K562 (cell line): Measurements from ENCODE around the gene EFCAB13. TPM values are rescaled to one million over a fixed set of nuclear protein-coding genes. Genes with fewer than 3 reads are reported as not detected.

Experiments
- ATF1 ChIP-seq, 2 experiments: fragments of 450-650 bp in 1 of 2; IDR thresholded peaks; 2 replicates each; pipeline ENCODE4 v1.6.1; 2016; ENCODE audit warnings: missing compliant biosample characterization in 1 of 2, missing genetic modification characterization in 1 of 2
- BHLHE40 ChIP-seq: IDR thresholded peaks from 2 replicates; pipeline ENCODE4 v1.6.1; 2011; ENCODE audit warnings: low read length, improper control_type of control experiment
- CCNT2 ChIP-seq: IDR thresholded peaks from 2 replicates; pipeline ENCODE4 v1.6.1; 2011; ENCODE audit warnings: borderline replicate concordance, low read depth, mild to moderate bottlenecking, moderate library complexity, mixed read lengths, low read length; ENCODE audit not compliant: insufficient read length; ENCODE audit errors: extremely low read depth
- CREB1 ChIP-seq, 2 experiments: sonication (generic) in 1 of 2; formaldehyde crosslinking in 1 of 2; IDR thresholded peaks; 2 replicates each; pipeline versions ENCODE4 v1.6.1 to v1.8.0; 2012 to 2022; ENCODE audit warnings: inconsistent platforms in 1 of 2, mild to moderate bottlenecking in 1 of 2, missing genetic modification reagents in 1 of 2, moderate library complexity in 1 of 2
- FOXA3 ChIP-seq, 2 experiments: fragments of 450-650 bp in 1 of 2; sonication (generic) in 1 of 2; formaldehyde crosslinking; IDR thresholded peaks in 1 of 2; conservative IDR thresholded peaks in 1 of 2; 2 replicates each; pipeline versions ENCODE4 v1.4.0 to v1.8.0; 2020 to 2022; ENCODE audit warnings: mild to moderate bottlenecking in 2 of 2, missing genetic modification reagents in 1 of 2
- FOXJ3 ChIP-seq: sonication (generic); formaldehyde crosslinking; IDR thresholded peaks from 2 replicates; pipeline ENCODE4 v1.4.0; 2020; ENCODE audit warnings: mild to moderate bottlenecking, missing genetic modification reagents
- FOXM1 ChIP-seq, 2 experiments: fragments of 450-650 bp in 1 of 2; sonication (generic) in 1 of 2; formaldehyde crosslinking in 1 of 2; IDR thresholded peaks; 2 replicates each; pipeline versions ENCODE4 v1.6.1 to v1.9.0; 2017 to 2022; ENCODE audit warnings: low read depth in 2 of 2, mild to moderate bottlenecking in 2 of 2, missing genetic modification reagents in 1 of 2, moderate library complexity in 1 of 2
- HDAC2 ChIP-seq: fragments of 450-650 bp; IDR thresholded peaks from 2 replicates; pipeline ENCODE4 v1.6.1; 2016; ENCODE audit warnings: mild to moderate bottlenecking
- L3MBTL2 ChIP-seq: fragments of 450-650 bp; IDR thresholded peaks from 2 replicates; pipeline ENCODE4 v1.6.1; 2016; ENCODE audit warnings: mild to moderate bottlenecking, moderate library complexity
- MTA3 ChIP-seq: fragments of 450-650 bp; formaldehyde crosslinking; IDR thresholded peaks from 2 replicates; pipeline ENCODE4 v1.6.1; 2017; ENCODE audit warnings: mild to moderate bottlenecking, borderline replicate concordance
- MXI1 ChIP-seq: IDR thresholded peaks from 2 replicates; pipeline ENCODE4 v1.6.1; 2011; ENCODE audit warnings: low read depth, mild to moderate bottlenecking, improper control_type of control experiment, low read length
- SMAD1 ChIP-seq: fragments of 150-350 bp; IDR thresholded peaks from 2 replicates; pipeline ENCODE4 v1.6.1; 2014; ENCODE audit warnings: low read length, low read depth; ENCODE audit not compliant: partially characterized antibody
- SMARCB1 ChIP-seq: IDR thresholded peaks from 2 replicates; pipeline ENCODE4 v1.6.1; 2011; ENCODE audit warnings: improper control_type of control experiment, low read depth; ENCODE audit not compliant: insufficient read length
- STAT5A ChIP-seq: IDR thresholded peaks from 2 replicates; pipeline ENCODE4 v1.6.1; 2012; ENCODE audit warnings: low read length, inconsistent platforms, borderline replicate concordance
- ZKSCAN8 ChIP-seq: fragments of 200-800 bp; sonication (Bioruptor generic); IDR thresholded peaks from 2 replicates; pipeline ENCODE4 v1.6.1; 2016; ENCODE audit warnings: missing genetic modification characterization, missing compliant biosample characterization
- ZSCAN29 ChIP-seq: fragments of 450-650 bp; IDR thresholded peaks from 2 replicates; pipeline ENCODE4 v1.6.1; 2017
- polyA plus RNA-seq, 8 experiments: library from polyadenylated mRNA; depleted of rRNA in 4 of 8; stranded (reverse) in 5 of 8; unstranded in 3 of 8; fragments of >200 nt; fragmentation: Nextera tagmentation in 2 of 8; fragmentation: Illumina TruSeq in 1 of 8; extraction: Ambion mirVana in 2 of 8; extraction: Trizol in 1 of 8; gene quantifications; 2 replicates each; pipeline versions ENCODE4 v1.2.1 to v1.2.3, GENCODE V29; 2011 to 2014; ENCODE audit warnings: inconsistent platforms in 1 of 8, missing spikeins in 1 of 8
- total RNA-seq, 7 experiments: library from RNA; depleted of rRNA in 6 of 7; stranded (reverse); fragments of >200 nt in 6 of 7; fragmentation: Illumina TruSeq in 2 of 7; extraction: Trizol in 2 of 7; gene quantifications; 2 replicates each; pipeline versions ENCODE4 v1.2.1 to v1.2.3, GENCODE V29; 2011 to 2021; ENCODE audit warnings: low replicate concordance in 1 of 7
- TF ChIP-seq, protein P1 (sequence below): fragments of 250-450 bp; sonication (Bioruptor Pico); IDR thresholded peaks from 2 replicates; pipeline ENCODE4 v1.9.0; 2021; ENCODE audit warnings: mild to moderate bottlenecking
- TF ChIP-seq, protein P2 (sequence below), 2 experiments: fragments of 450-650 bp; conservative IDR thresholded peaks; 2 replicates each; pipeline ENCODE4 v1.6.1; 2017; ENCODE audit warnings: mild to moderate bottlenecking in 2 of 2, moderate library complexity in 2 of 2
- TF ChIP-seq, protein P3 (sequence below): fragments of 450-650 bp; IDR thresholded peaks from 2 replicates; pipeline ENCODE4 v1.6.1; 2016; ENCODE audit warnings: antibody characterized with exemption
- TF ChIP-seq, protein P4 (sequence below): IDR thresholded peaks from 2 replicates; pipeline ENCODE4 v1.6.1; 2012; ENCODE audit warnings: low read depth, low read length, improper control_type of control experiment, borderline replicate concordance
- TF ChIP-seq, protein P5 (sequence below), 2 experiments: fragments of 450-650 bp; IDR thresholded peaks; 2 replicates each; pipeline ENCODE4 v1.6.1; 2016

The EFCAB13 gene
- total and polyA plus RNA-seq, 9 of the 15 experiments (the other 6 are each of a cell fraction or from before 2014, with no cell fraction given): 0.32 to 1.3 (median 0.95) TPM

DNA sequence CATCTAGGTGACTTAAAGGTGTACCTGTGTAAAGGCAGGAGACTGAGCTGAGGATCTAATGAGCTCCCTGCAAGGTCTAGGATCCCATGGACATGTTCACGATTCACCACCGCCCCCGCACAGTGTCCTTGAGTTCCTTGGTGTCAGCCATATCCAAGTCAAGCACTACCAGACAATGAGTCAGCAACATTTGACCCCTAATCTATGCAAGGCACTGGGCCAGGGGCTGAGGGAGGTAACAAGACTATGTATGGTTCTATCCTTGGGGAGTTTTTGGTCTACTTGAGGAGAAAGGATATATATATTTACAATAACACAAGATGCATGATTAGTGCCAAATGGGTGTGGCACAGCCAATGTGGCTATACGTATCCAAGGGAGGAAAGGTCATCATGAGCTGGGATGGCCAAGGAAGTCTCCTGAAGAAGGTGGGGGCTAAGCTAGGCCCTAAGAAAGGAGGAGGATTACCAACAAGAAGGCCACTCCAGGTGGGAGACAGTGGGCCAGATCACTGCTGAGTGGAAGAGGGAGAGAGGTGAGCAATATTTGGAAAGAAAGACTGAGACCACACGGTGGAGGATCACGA, 35.1 kb upstream of the EFCAB13 start (continued):
- TF ChIP-seq MXI1 (no peak), BHLHE40 (peak; percentile 17; the same call in 1 of the 2 replicates), FOXM1 (IDR thresholded peaks at IDR 0.05; ENCODE audit: low read depth) (peak; percentile 70), FOXM1 (CRISPR knock-in tag; IDR thresholded peaks at IDR 0.05; ENCODE audit: low read depth) (no peak), FOXJ3 (no peak), ZKSCAN8 (CRISPR knock-in tag) (peak; percentile 74; the same call in 1 of the 2 replicates), CREB1 (IDR thresholded peaks at IDR 0.05) (peak; percentile 46), CREB1 (CRISPR knock-in tag; IDR thresholded peaks at IDR 0.05) (no peak), MTA3 (peak; percentile 85), STAT5A (peak; percentile 76; the same call in 1 of the 2 replicates), SMAD1 (peak; percentile 70), FOXA3 (CRISPR knock-in tag; conservative IDR thresholded peaks at IDR 0.05 in 1 of 2, IDR thresholded peaks at IDR 0.05 in 1 of 2) (0 out of 4 replicates have a peak, but pooled peaks of 1 of the 2 experiments have one; percentile 12), ATF1 (CRISPR knock-in tag; IDR thresholded peaks at IDR 0.05) (no peak), ATF1 (tag; IDR thresholded peaks at IDR 0.05) (peak; percentile 53), ZSCAN29 (no peak), L3MBTL2 (peak; percentile 77), SMARCB1 (no peak), HDAC2 (peak; percentile 68; the same call in 1 of the 2 replicates), CCNT2 (peak; percentile 85)
- TF ChIP-seq, protein P1, sequence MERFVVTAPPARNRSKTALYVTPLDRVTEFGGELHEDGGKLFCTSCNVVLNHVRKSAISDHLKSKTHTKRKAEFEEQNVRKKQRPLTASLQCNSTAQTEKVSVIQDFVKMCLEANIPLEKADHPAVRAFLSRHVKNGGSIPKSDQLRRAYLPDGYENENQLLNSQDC: no peak
- TF ChIP-seq, protein P2, sequence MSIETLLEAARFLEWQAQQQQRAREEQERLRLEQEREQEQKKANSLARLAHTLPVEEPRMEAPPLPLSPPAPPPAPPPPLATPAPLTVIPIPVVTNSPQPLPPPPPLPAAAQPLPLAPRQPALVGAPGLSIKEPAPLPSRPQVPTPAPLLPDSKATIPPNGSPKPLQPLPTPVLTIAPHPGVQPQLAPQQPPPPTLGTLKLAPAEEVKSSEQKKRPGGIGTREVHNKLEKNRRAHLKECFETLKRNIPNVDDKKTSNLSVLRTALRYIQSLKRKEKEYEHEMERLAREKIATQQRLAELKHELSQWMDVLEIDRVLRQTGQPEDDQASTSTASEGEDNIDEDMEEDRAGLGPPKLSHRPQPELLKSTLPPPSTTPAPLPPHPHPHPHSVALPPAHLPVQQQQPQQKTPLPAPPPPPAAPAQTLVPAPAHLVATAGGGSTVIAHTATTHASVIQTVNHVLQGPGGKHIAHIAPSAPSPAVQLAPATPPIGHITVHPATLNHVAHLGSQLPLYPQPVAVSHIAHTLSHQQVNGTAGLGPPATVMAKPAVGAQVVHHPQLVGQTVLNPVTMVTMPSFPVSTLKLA (conservative IDR thresholded peaks at IDR 0.05): 0 out of 4 replicates have a peak, but pooled peaks of 1 of the 2 experiments have one; percentile 46
- TF ChIP-seq, protein P3, sequence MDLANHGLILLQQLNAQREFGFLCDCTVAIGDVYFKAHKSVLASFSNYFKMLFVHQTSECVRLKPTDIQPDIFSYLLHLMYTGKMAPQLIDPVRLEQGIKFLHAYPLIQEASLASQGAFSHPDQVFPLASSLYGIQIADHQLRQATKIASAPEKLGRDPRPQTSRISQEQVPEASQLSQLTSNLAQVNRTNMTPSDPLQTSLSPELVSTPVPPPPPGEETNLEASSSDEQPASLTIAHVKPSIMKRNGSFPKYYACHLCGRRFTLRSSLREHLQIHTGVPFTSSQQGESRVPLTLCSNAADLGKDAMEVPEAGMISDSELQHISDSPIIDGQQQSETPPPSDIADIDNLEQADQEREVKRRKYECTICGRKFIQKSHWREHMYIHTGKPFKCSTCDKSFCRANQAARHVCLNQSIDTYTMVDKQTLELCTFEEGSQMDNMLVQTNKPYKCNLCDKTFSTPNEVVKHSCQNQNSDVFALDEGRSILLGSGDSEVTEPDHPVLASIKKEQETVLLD: peak; percentile 71; the same call in 1 of the 2 replicates
- TF ChIP-seq, protein P4, sequence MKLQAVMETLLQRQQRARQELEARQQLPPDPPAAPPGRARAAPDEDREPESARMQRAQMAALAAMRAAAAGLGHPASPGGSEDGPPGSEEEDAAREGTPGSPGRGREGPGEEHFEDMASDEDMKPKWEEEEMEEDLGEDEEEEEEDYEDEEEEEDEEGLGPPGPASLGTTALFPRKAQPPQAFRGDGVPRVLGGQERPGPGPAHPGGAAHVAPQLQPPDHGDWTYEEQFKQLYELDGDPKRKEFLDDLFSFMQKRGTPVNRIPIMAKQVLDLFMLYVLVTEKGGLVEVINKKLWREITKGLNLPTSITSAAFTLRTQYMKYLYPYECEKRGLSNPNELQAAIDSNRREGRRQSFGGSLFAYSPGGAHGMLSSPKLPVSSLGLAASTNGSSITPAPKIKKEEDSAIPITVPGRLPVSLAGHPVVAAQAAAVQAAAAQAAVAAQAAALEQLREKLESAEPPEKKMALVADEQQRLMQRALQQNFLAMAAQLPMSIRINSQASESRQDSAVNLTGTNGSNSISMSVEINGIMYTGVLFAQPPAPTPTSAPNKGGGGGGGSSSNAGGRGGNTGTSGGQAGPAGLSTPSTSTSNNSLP: 0 out of 2 replicates have a peak, but pooled peaks have one; percentile 39
- TF ChIP-seq, protein P5, sequence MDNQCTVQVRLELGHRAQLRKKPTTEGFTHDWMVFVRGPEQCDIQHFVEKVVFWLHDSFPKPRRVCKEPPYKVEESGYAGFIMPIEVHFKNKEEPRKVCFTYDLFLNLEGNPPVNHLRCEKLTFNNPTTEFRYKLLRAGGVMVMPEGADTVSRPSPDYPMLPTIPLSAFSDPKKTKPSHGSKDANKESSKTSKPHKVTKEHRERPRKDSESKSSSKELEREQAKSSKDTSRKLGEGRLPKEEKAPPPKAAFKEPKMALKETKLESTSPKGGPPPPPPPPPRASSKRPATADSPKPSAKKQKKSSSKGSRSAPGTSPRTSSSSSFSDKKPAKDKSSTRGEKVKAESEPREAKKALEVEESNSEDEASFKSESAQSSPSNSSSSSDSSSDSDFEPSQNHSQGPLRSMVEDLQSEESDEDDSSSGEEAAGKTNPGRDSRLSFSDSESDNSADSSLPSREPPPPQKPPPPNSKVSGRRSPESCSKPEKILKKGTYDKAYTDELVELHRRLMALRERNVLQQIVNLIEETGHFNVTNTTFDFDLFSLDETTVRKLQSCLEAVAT (IDR thresholded peaks at IDR 0.05): no peak
